Spinal cord (tissue), 10 donors: ENCODE data around the gene HJV. TPM values are rescaled to one million over a fixed set of nuclear protein-coding genes. Genes with fewer than 3 reads are reported as not detected.

Source experiments
- DNase-seq, 6 donors: peaks; one replicate each; pipeline versions ENCODE4 v3.0.0 to v3.0.0-alpha.2; 2013 to 2015; ENCODE audit warnings: low spot score in 6 of 6, low read depth in 4 of 6
- H3K27ac ChIP-seq: one replicate; pipeline ENCODE4 v1.5.1; 2013; ENCODE audit warnings: low read depth, low read length, control low read depth
- H3K27me3 ChIP-seq: one replicate; pipeline ENCODE4 v1.6.1; 2013; ENCODE audit warnings: low read length; ENCODE audit not compliant: control insufficient read depth, insufficient read depth
- H3K36me3 ChIP-seq: one replicate; pipeline ENCODE4 v1.6.1; 2013; ENCODE audit warnings: low read length; ENCODE audit not compliant: control insufficient read depth, insufficient read depth
- H3K4me1 ChIP-seq: one replicate; pipeline ENCODE4 v1.6.1; 2013; ENCODE audit warnings: low read length; ENCODE audit not compliant: control insufficient read depth, insufficient read depth
- H3K4me3 ChIP-seq: one replicate; pipeline ENCODE4 v1.5.1; 2013; ENCODE audit warnings: low read depth, low read length, control low read depth
- H3K9me3 ChIP-seq: one replicate; pipeline ENCODE4 v1.6.1; 2013; ENCODE audit warnings: low read length; ENCODE audit not compliant: control insufficient read depth, insufficient read depth
- WGBS: methylation state at CpG from one replicate; pipeline ENCODE4 v1.1.5; 2013; ENCODE audit warnings: missing lambda C conversion rate; ENCODE audit not compliant: insufficient coverage; 5-methylcytosine and 5-hydroxymethylcytosine counted together
- polyA plus RNA-seq, 2 donors: library from polyadenylated mRNA; unstranded; fragments of 120-200 nt; gene quantifications; one replicate each; pipeline ENCODE4 v1.2.1, GENCODE V29; 2013; ENCODE audit not compliant: insufficient read length in 2 of 2
- total RNA-seq, 2 donors: library from RNA; depleted of rRNA in 1 of 2; stranded (reverse); fragments of 120-200 nt in 1 of 2; fragments of >200 nt in 1 of 2; gene quantifications; one replicate each; pipeline versions ENCODE4 v1.2.3 to v1.2.4, GENCODE V29; 2013 to 2014
- donor health status: healthy.

The HJV gene
- total and polyA plus RNA-seq, 4 donors: 0.30 to 0.44 TPM; not detected in 2

GRCh38 chr1:145985502-145986439, 35.8 kb downstream of the HJV start:
- H3K27ac ChIP-seq: no peak overlapping the region
- H3K4me1 ChIP-seq: no peaks in the 10 kb centered on the region
- no peak overlapping the region for H3K4me3 ChIP-seq
- WGBS: 60% methylated on average over 8 of the region's 15 CpGs
- H3K36me3 ChIP-seq: no peaks in the 10 kb centered on the region
- H3K27me3 ChIP-seq: no peaks in the 10 kb centered on the region
- no peak for DNase-seq
- no peaks in the 10 kb centered on the region for H3K9me3 ChIP-seq

GRCh38 chr1:145985129-145985501, 36.4 kb downstream of the HJV start:
- no peak for DNase-seq
- Histone ChIP-seq H3K36me3 (no peaks in the 10 kb centered on the region), H3K27ac (no peak overlapping the region), H3K9me3 (no peaks in the 10 kb centered on the region), H3K4me3 (no peak overlapping the region), H3K4me1 (peaks cover under 1% of the 10 kb centered on the region), H3K27me3 (no peaks in the 10 kb centered on the region)
- WGBS: 100% methylated on average over 1 of the region's 2 CpGs

- Histone ChIP-seq H3K4me3 (no peak overlapping the region), H3K4me1 (peaks cover 4% of the 10 kb centered on the region), H3K36me3 (no peaks in the 10 kb centered on the region), H3K9me3 (no peaks in the 10 kb centered on the region), H3K27ac (no peak overlapping the region), H3K27me3 (no peaks in the 10 kb centered on the region)
- DNase-seq: no peak
- WGBS: 100% methylated on average over 3 of the region's 12 CpGs
Measured at GRCh38 chr1:145983960-145984830, 37.3 kb downstream of the HJV start.

- DNase-seq: no peak
- Histone ChIP-seq H3K36me3 (no peaks in the 10 kb centered on the region), H3K4me3 (no peak overlapping the region), H3K4me1 (peaks cover 9% of the 10 kb centered on the region), H3K27me3 (no peaks in the 10 kb centered on the region), H3K9me3 (no peaks in the 10 kb centered on the region), H3K27ac (no peak overlapping the region)
- 89% methylated on average over 1 of the region's 1 CpG for WGBS
Measured at GRCh38 chr1:145983206-145983675, 38.3 kb downstream of the HJV start.

- Histone ChIP-seq H3K36me3 (no peaks in the 10 kb centered on the region), H3K4me1 (peaks cover 11% of the 10 kb centered on the region), H3K4me3 (no peak overlapping the region), H3K27ac (no peak overlapping the region), H3K27me3 (no peaks in the 10 kb centered on the region), H3K9me3 (no peaks in the 10 kb centered on the region)
- WGBS: 89% methylated on average over 5 of the region's 6 CpGs
- no peak for DNase-seq
Measured at GRCh38 chr1:145982010-145982723, 39.4 kb downstream of the HJV start.

GRCh38 chr1:145980457-145980994, 41.0 kb downstream of the HJV start:
- Histone ChIP-seq H3K4me3 (no peak overlapping the region), H3K9me3 (no peaks in the 10 kb centered on the region), H3K4me1 (peaks cover 11% of the 10 kb centered on the region), H3K27ac (peak overlapping the region; percentile 90), H3K27me3 (no peaks in the 10 kb centered on the region), H3K36me3 (no peaks in the 10 kb centered on the region)
- WGBS: 100% methylated on average over 1 of the region's 1 CpG
- no peak for DNase-seq

- WGBS: 58% methylated on average over 3 of the region's 7 CpGs
- no peaks in the 10 kb centered on the region for H3K36me3 ChIP-seq
- no peaks in the 10 kb centered on the region for H3K27me3 ChIP-seq
- H3K4me3 ChIP-seq: peak overlapping the region; percentile 4
- DNase-seq: no peak
- no peaks in the 10 kb centered on the region for H3K9me3 ChIP-seq
- H3K4me1 ChIP-seq: peaks cover 11% of the 10 kb centered on the region
- H3K27ac ChIP-seq: peak overlapping the region; percentile 90
Measured at GRCh38 chr1:145979746-145980456, 41.6 kb downstream of the HJV start.

- WGBS: 5% methylated on average over 6 of the region's 9 CpGs
- peak in 5 of 6 donors; percentile 81 to 98 (median 91) for DNase-seq
- H3K9me3 ChIP-seq: no peaks in the 10 kb centered on the region
- H3K27ac ChIP-seq: peak overlapping the region; percentile 90
- H3K4me3 ChIP-seq: peak overlapping the region; percentile 14
- H3K4me1 ChIP-seq: peaks cover 11% of the 10 kb centered on the region
- peaks cover 2% of the 10 kb centered on the region for H3K36me3 ChIP-seq
- no peaks in the 10 kb centered on the region for H3K27me3 ChIP-seq
Measured at GRCh38 chr1:145978854-145979745, 42.4 kb downstream of the HJV start.
